Mucosa of descending colon (tissue), 3 donors: ENCODE data around the gene YLPM1. TPM values are rescaled to one million over a fixed set of nuclear protein-coding genes. Genes with fewer than 3 reads are reported as not detected.

Source experiments
- ATAC-seq: fragments of 200-7000 bp; cut with Tn5 transposase; one replicate; pipeline ENCODE4 v1.9.1; 2020; ENCODE audit warnings: mild to moderate bottlenecking, moderate library complexity
- DNase-seq, 3 donors: peaks; one replicate each; pipeline ENCODE4 v3.0.0-alpha.2; 2020
- H3K36me3 ChIP-seq: fragments of 200-600 bp; one replicate; pipeline ENCODE4 v1.8.0; 2021; ENCODE audit warnings: low read depth, mild to moderate bottlenecking
- H3K4me1 ChIP-seq: fragments of 200-600 bp; one replicate; pipeline ENCODE4 v1.8.0; 2021; ENCODE audit warnings: low read depth, mild to moderate bottlenecking
- H3K4me3 ChIP-seq: fragments of 200-600 bp; one replicate; pipeline ENCODE4 v1.8.0; 2021; ENCODE audit warnings: mild to moderate bottlenecking
- H3K9me3 ChIP-seq: fragments of 200-600 bp; one replicate; pipeline ENCODE4 v1.8.0; 2021; ENCODE audit warnings: mild to moderate bottlenecking
- intact Hi-C, 2 donors: fragments of 100-400 bp; cut with DNase I in 1 of 2; cut with micrococcal nuclease in 1 of 2; formaldehyde crosslinking; loops; one replicate each; pipeline versions ENCODE4 v1.11.0 to v1.11.1; 2022; cut with DNase I, micrococcal nuclease
- total RNA-seq, 3 donors: library from RNA; stranded (reverse); fragmentation: NEBNext Ultra II Directional in 2 of 3; extraction: Animal tissue kit (Norgen Biotek cat#: 25700) in 2 of 3; gene quantifications; one replicate each; pipeline versions ENCODE4 v1.2.1 to v1.2.4, GENCODE V29; 2021 to 2023
- TF ChIP-seq, protein P1 (sequence below): fragments of 200-600 bp; IDR thresholded peaks from one replicate; pipeline ENCODE4 v1.8.0; 2022; ENCODE audit warnings: antibody characterized with exemption, mild to moderate bottlenecking
- donor health status: DM: no; HTN: no; CAD: no; lungs with moderate emphysema.
- donor health status: DM: no; HTN: no; CAD: no.
- donor health status: DM: no; HTN: yes; CAD: no.

The YLPM1 gene
- total RNA-seq, 3 donors from 2014 or later: 42.1 to 59.7 (median 48.9) TPM

DNA sequence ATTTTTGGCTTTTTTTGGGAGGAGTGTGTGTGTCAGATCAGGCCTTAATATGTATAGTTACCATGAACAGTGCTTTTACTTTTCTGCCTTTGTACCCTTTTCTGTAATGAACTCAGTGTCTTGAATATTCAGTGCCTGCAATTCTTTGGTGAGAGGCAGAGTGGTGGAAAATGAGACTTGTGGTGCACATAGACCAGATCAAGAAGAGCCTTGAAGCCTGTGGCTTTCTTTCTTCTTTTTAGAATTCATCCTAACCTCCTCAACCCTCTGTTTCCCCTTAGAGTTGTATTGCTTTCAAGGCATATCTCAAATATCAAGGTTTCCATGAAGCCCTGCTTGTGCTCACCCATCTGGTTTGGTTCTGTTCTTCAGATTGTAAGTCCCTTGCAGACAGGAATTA is 2.6 kb downstream of the YLPM1 start:
- H3K4me3 ChIP-seq: no peak overlapping the region
- H3K36me3 ChIP-seq: peaks cover 9% of the 10 kb centered on the region
- peaks cover 13% of the 10 kb centered on the region for H3K4me1 ChIP-seq
- ATAC-seq: no peak
- no peak for DNase-seq
- TF ChIP-seq, protein P1, sequence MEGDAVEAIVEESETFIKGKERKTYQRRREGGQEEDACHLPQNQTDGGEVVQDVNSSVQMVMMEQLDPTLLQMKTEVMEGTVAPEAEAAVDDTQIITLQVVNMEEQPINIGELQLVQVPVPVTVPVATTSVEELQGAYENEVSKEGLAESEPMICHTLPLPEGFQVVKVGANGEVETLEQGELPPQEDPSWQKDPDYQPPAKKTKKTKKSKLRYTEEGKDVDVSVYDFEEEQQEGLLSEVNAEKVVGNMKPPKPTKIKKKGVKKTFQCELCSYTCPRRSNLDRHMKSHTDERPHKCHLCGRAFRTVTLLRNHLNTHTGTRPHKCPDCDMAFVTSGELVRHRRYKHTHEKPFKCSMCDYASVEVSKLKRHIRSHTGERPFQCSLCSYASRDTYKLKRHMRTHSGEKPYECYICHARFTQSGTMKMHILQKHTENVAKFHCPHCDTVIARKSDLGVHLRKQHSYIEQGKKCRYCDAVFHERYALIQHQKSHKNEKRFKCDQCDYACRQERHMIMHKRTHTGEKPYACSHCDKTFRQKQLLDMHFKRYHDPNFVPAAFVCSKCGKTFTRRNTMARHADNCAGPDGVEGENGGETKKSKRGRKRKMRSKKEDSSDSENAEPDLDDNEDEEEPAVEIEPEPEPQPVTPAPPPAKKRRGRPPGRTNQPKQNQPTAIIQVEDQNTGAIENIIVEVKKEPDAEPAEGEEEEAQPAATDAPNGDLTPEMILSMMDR: no peak
- no peaks in the 10 kb centered on the region for H3K9me3 ChIP-seq
- intact Hi-C loops: no loop called here

- ATAC-seq: no peak
- peaks cover 6% of the 10 kb centered on the region for H3K36me3 ChIP-seq
- no peak for DNase-seq
- no peaks in the 10 kb centered on the region for H3K9me3 ChIP-seq
- TF ChIP-seq, protein P1: no peak
- H3K4me1 ChIP-seq: no peaks in the 10 kb centered on the region
- intact Hi-C loops: no loop called here
- H3K4me3 ChIP-seq: no peak overlapping the region
Measured at GRCh38 chr14:74771399-74771798, 8.3 kb downstream of the YLPM1 start.

DNA sequence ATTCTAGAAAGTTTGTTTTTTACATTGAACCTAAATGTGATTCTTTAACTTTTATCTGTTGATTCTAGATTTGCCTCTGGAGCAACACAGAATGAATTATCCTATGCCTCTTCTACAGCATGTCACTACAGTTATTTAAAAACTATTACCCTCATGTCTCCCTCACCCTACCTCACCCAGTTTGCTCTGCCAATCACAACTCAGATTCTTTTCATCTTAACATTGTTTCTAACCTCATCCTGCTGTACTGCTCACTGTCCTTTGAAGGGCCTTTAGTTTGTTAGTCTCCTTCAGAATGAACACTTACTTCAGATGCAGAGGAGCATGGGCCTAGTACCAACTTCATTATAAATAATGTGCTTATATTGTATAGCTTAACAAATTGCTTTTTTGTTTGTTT is 21.5 kb downstream of the YLPM1 start:
- TF ChIP-seq, protein P1: no peak
- DNase-seq (no peak), ATAC-seq (no peak)
- Histone ChIP-seq H3K36me3 (peaks cover 9% of the 10 kb centered on the region), H3K9me3 (no peaks in the 10 kb centered on the region), H3K4me3 (no peak overlapping the region), H3K4me1 (no peaks in the 10 kb centered on the region)
- intact Hi-C loops: no loop called here

DNA sequence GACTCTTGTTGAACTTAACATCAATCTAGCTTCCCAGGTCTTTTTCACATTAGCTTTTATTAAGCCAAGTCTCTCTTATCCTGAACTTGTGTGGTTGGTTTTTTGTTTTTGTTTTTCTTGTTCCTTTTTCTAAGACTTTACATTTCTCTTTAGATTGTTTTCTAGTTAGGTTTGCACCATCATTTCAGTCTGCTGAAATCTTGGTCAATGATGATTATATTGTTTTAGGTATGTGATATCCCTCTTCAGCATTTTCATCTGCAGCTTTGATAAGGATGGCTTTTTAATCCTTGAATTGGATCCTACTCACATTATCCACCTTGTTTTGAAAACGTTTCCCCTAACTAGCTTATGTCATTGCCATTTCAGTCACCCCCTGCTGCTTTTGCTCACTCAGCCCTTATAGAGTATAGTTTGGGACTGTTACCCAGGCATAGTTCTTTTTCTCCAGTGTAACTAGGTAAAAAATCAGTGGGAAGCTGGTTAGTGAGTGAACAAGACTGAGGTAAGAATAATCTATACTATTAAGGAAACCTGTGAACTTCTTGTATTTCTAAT is 22.0 kb downstream of the YLPM1 start:
- H3K4me1 ChIP-seq: no peaks in the 10 kb centered on the region
- TF ChIP-seq, protein P1: no peak
- ATAC-seq (no peak), DNase-seq (no peak)
- intact Hi-C loops: no loop called here
- H3K36me3 ChIP-seq: peaks cover 9% of the 10 kb centered on the region
- no peaks in the 10 kb centered on the region for H3K9me3 ChIP-seq
- no peak overlapping the region for H3K4me3 ChIP-seq

DNA sequence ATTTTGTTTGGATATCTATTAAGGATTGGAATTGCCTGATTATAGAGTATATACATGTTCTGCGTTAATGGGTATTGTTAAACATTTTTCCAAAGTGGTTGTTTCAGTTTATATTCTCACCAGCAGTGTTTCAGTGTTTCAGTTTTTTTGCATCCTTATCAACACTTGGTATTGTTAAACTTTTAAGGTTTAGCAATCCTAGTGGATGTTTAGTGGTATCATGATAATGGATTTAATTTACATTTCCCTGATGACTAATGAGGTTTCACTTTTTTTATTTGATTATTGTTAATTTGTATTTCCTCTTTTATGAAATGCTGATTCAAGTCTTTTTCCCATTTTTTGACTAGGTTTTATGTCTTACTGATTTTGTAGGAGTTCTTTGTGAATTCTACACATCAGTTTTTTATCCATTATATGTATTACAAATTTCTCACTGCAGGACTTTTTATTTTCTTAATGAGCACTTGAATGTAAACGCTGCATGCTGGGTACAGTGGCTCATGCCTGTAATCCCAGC is 23.7 kb downstream of the YLPM1 start:
- no peaks in the 10 kb centered on the region for H3K4me1 ChIP-seq
- intact Hi-C loops: no loop called here
- DNase-seq (no peak), ATAC-seq (no peak)
- no peak overlapping the region for H3K4me3 ChIP-seq
- TF ChIP-seq, protein P1: no peak
- peaks cover 9% of the 10 kb centered on the region for H3K36me3 ChIP-seq
- no peaks in the 10 kb centered on the region for H3K9me3 ChIP-seq
